Subcutaneous adipose tissue (tissue), 4 donors: Measurements from ENCODE around the gene ASTN1. TPM values are rescaled to one million over a fixed set of nuclear protein-coding genes. Genes with fewer than 3 reads are reported as not detected.

ENCODE experiments used
- CTCF ChIP-seq: fragments of 450-650 bp; IDR thresholded peaks from one replicate; pipeline ENCODE4 v1.5.1; 2016; ENCODE audit warnings: low read depth, mild to moderate bottlenecking, control low read depth, antibody characterized with exemption, moderate library complexity
- total RNA-seq, 4 donors: library from RNA; depleted of rRNA; stranded (reverse); fragments of >200 nt; gene quantifications; one replicate each; pipeline ENCODE4 v1.1.0, GENCODE V29; 2016

The ASTN1 gene
- total RNA-seq, 4 donors from 2014 or later, result 0.33 TPM; not detected in 3

- no peak for TF ChIP-seq CTCF
Measured at GRCh38 chr1:177001556-177001955, 163.0 kb downstream of the ASTN1 start.

- no peak for TF ChIP-seq CTCF
Measured at GRCh38 chr1:176998183-176998795, 166.2 kb downstream of the ASTN1 start.

GRCh38 chr1:176996456-176997090, 167.9 kb downstream of the ASTN1 start:
- no peak for TF ChIP-seq CTCF

GRCh38 chr1:176994931-176995596, 169.4 kb downstream of the ASTN1 start:
- TF ChIP-seq CTCF, result no peak

- no peak for TF ChIP-seq CTCF
Measured at GRCh38 chr1:176993587-176993986, 170.9 kb downstream of the ASTN1 start.

GRCh38 chr1:176989754-176990153, 174.8 kb downstream of the ASTN1 start:
- TF ChIP-seq CTCF, result no peak

- TF ChIP-seq CTCF, result no peak
Measured at GRCh38 chr1:176989023-176989422, 175.5 kb downstream of the ASTN1 start.
